Right atrium auricular region (tissue), 2 donors: ENCODE measurements around the gene FRAS1. TPM values are rescaled to one million over a fixed set of nuclear protein-coding genes. Genes with fewer than 3 reads are reported as not detected.

Experiments used
- DNase-seq: peaks from one replicate; pipeline ENCODE4 v3.0.0-alpha.2; 2019; ENCODE audit warnings: low spot score
- H3K27ac ChIP-seq, 2 donors: fragments of 200-600 bp; sonication (generic); 1 replicate in 1 of 2; 2 replicates in 1 of 2; pipeline ENCODE4 v1.5.1; 2016 to 2019
- H3K27me3 ChIP-seq, 2 donors: fragments of 200-600 bp; sonication (generic); one replicate each; pipeline versions ENCODE4 v1.5.1 to v1.6.0; 2017 to 2019
- H3K36me3 ChIP-seq: fragments of 200-600 bp; sonication (generic); one replicate; pipeline ENCODE4 v1.5.1; 2016
- H3K4me1 ChIP-seq, 2 donors: fragments of 200-600 bp; sonication (generic); one replicate each; pipeline versions ENCODE4 v1.5.1 to v1.6.0; 2017 to 2019
- H3K4me3 ChIP-seq, 2 donors: fragments of 200-600 bp; sonication (generic); 1 replicate in 1 of 2; 2 replicates in 1 of 2; pipeline ENCODE4 v1.5.1; 2017 to 2019; ENCODE audit warnings: mild to moderate bottlenecking in 1 of 2, moderate library complexity in 1 of 2
- H3K9me3 ChIP-seq, 2 donors: fragments of 200-600 bp; sonication (generic); one replicate each; pipeline ENCODE4 v1.5.1; 2019
- CTCF ChIP-seq, 2 donors: fragments of 200-600 bp; sonication (generic); IDR thresholded peaks; one replicate each; pipeline ENCODE4 v1.5.1; 2019; ENCODE audit warnings: antibody characterized with exemption in 2 of 2
- total RNA-seq, 2 donors: library from RNA; depleted of rRNA; stranded (reverse); fragments of >200 nt; gene quantifications; one replicate each; pipeline ENCODE4 v1.1.0, GENCODE V29; 2016

Gene FRAS1
- total RNA-seq, 2 donors from 2014 or later: 5.8 to 12.9 TPM

GRCh38 chr4:78353921-78354320, 296.8 kb downstream of the FRAS1 start:
- TF ChIP-seq CTCF (IDR thresholded peaks at IDR 0.05): no peak
- Histone ChIP-seq H3K4me3 (no peak overlapping the region), H3K27ac (no peak overlapping the region), H3K27me3 (no peaks in the 10 kb centered on the region), H3K36me3 (no peaks in the 10 kb centered on the region), H3K9me3 (no peaks in the 10 kb centered on the region), H3K4me1 (no peaks in the 10 kb centered on the region)
- no peak for DNase-seq

GRCh38 chr4:78354782-78355181, 297.7 kb downstream of the FRAS1 start:
- Histone ChIP-seq H3K9me3 (no peaks in the 10 kb centered on the region), H3K4me1 (no peaks in the 10 kb centered on the region), H3K27ac (no peak overlapping the region), H3K27me3 (no peaks in the 10 kb centered on the region), H3K36me3 (no peaks in the 10 kb centered on the region), H3K4me3 (no peak overlapping the region)
- DNase-seq: no peak
- no peak for TF ChIP-seq CTCF (IDR thresholded peaks at IDR 0.05)

- Histone ChIP-seq H3K27me3 (no peaks in the 10 kb centered on the region), H3K27ac (no peak overlapping the region), H3K4me3 (no peak overlapping the region), H3K9me3 (no peaks in the 10 kb centered on the region), H3K36me3 (no peaks in the 10 kb centered on the region), H3K4me1 (no peaks in the 10 kb centered on the region)
- no peak for DNase-seq
- TF ChIP-seq CTCF (IDR thresholded peaks at IDR 0.05): no peak
These were observed 298.2 kb downstream of the FRAS1 start for GRCh38 chr4:78355306-78355705.

GRCh38 chr4:78356251-78356786, 299.2 kb downstream of the FRAS1 start:
- no peak for TF ChIP-seq CTCF (IDR thresholded peaks at IDR 0.05)
- DNase-seq: no peak
- H3K9me3 ChIP-seq: no peaks in the 10 kb centered on the region

GRCh38 chr4:78357122-78357521, 300.0 kb downstream of the FRAS1 start:
- no peak for TF ChIP-seq CTCF (IDR thresholded peaks at IDR 0.05)
- DNase-seq: no peak
- Histone ChIP-seq H3K4me3 (no peak overlapping the region), H3K27me3 (no peaks in the 10 kb centered on the region), H3K36me3 (no peaks in the 10 kb centered on the region), H3K27ac (no peak overlapping the region), H3K4me1 (no peaks in the 10 kb centered on the region), H3K9me3 (no peaks in the 10 kb centered on the region)

More at GRCh38 chr4:78356251-78356786, 299.2 kb downstream of the FRAS1 start:
- H3K36me3 ChIP-seq: no peaks in the 10 kb centered on the region
- H3K27ac ChIP-seq: no peak overlapping the region
- H3K4me3 ChIP-seq: no peak overlapping the region
- H3K4me1 ChIP-seq: no peaks in the 10 kb centered on the region
- no peaks in the 10 kb centered on the region for H3K27me3 ChIP-seq

- no peak for TF ChIP-seq CTCF (IDR thresholded peaks at IDR 0.05)
- no peak overlapping the region for H3K27ac ChIP-seq
- H3K4me1 ChIP-seq: no peaks in the 10 kb centered on the region
- no peak overlapping the region for H3K4me3 ChIP-seq
- no peaks in the 10 kb centered on the region for H3K36me3 ChIP-seq
- no peaks in the 10 kb centered on the region for H3K9me3 ChIP-seq
- no peak for DNase-seq
- H3K27me3 ChIP-seq: no peaks in the 10 kb centered on the region
These were observed 303.3 kb downstream of the FRAS1 start for GRCh38 chr4:78360466-78360865.
